GM13976 (cell line): ENCODE measurements around the gene EIF2S2.

ENCODE experiments used
- DNase-seq: peaks from one replicate; pipeline ENCODE4 v3.0.0; 2012; ENCODE audit warnings: low spot score
- CTCF ChIP-seq: IDR thresholded peaks from 2 replicates; pipeline ENCODE4 v1.5.1; 2012; ENCODE audit warnings: borderline replicate concordance, mild to moderate bottlenecking; ENCODE audit not compliant: insufficient read depth; ENCODE audit errors: extremely low read depth, missing control alignments, control extremely low read depth
- in situ Hi-C: fragments of 300-500 bp; cut with MboI; formaldehyde crosslinking; loops from one replicate; pipeline ENCODE4 v1.12.0; 2022; ENCODE audit warnings: low sequenced_read_pairs, mixed read lengths, inconsistent platforms; ENCODE audit not compliant: unreplicated experiment

The EIF2S2 gene

GRCh38 chr20:34124469-34125249, 12.6 kb upstream of the EIF2S2 start:
- peak; percentile 67 for DNase-seq
- TF ChIP-seq CTCF: no peak
- in situ Hi-C loops: no loop called here

- in situ Hi-C loops: no loop called here
- DNase-seq: no peak
- TF ChIP-seq CTCF: no peak
These were observed 11.3 kb upstream of the EIF2S2 start for GRCh38 chr20:34123309-34123708.

- no peak for DNase-seq
- no peak for TF ChIP-seq CTCF
- in situ Hi-C loops: no loop called here
These were observed 10.4 kb upstream of the EIF2S2 start for GRCh38 chr20:34122274-34122980.

GRCh38 chr20:34120213-34120612, 8.2 kb upstream of the EIF2S2 start:
- no peak for DNase-seq
- TF ChIP-seq CTCF: no peak
- in situ Hi-C loops: no loop called here

GRCh38 chr20:34115232-34115631, 3.2 kb upstream of the EIF2S2 start:
- in situ Hi-C loops: no loop called here
- no peak for DNase-seq
- TF ChIP-seq CTCF: no peak

- DNase-seq: no peak
- in situ Hi-C loops: no loop called here
- no peak for TF ChIP-seq CTCF
These were observed 2.8 kb upstream of the EIF2S2 start for GRCh38 chr20:34114809-34115208.
